Left lobe of liver (tissue), 2 donors: Measurements from ENCODE around the gene PAAF1. TPM values are rescaled to one million over a fixed set of nuclear protein-coding genes. Genes with fewer than 3 reads are reported as not detected.

Experiments
- ATAC-seq: fragments of 200-7000 bp; cut with Tn5 transposase; one replicate; pipeline ENCODE4 v1.9.1; 2020; ENCODE audit warnings: mild to moderate bottlenecking, moderate library complexity
- DNase-seq: peaks from one replicate; pipeline ENCODE4 v3.0.0-alpha.2; 2020; ENCODE audit warnings: low spot score
- total RNA-seq: library from RNA; stranded (reverse); gene quantifications from one replicate; pipeline ENCODE4 v1.2.1, GENCODE V29; 2021
- donor health status: DM: no; HTN: no; CAD: no; lungs with moderate emphysema.
- donor health status: DM: no; HTN: yes; CAD: no.

Gene PAAF1
- total RNA-seq, 1 donor from 2014 or later, result 9.9 TPM

DNA sequence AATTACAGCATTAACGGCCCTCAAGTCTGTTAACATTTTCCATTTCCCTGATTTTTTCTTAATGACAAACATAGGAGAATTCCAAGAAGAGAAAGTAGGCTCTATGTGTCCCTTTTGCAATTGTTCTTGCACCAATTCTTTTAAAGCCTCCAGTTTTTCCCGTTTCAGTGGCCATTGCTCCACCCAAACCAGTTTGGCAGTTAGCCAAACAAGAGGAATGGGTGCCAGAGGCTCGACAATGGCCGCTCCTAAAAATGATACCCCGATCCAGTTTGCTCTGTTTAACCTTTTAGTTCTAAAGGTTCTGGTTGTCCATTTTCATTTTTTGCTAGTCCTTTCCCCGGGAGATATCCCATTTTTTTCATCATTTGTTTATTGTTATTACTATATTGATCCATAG is 67.3 kb downstream of the PAAF1 start:
- ATAC-seq (no peak), DNase-seq (no peak)

DNA sequence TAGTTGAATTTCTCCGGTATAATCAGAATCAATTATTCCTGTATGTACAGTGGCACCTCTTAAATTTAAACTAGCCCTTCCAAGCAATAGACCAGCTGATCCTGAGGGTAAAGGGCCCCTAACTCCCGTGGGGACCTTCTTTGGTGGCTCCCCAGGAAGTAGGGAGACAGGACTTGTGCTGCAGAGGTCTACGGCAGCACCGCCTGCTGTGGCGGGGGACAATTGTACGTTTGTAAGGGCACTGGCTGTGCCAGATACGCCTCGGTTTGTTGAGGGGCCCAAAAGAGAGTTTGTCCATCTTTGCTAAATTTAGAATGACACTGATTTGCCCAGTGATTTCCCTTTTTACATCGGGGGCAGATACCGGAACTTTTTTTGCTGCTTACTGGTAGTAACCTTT is 68.1 kb downstream of the PAAF1 start:
- ATAC-seq (no peak), DNase-seq (no peak)

DNA sequence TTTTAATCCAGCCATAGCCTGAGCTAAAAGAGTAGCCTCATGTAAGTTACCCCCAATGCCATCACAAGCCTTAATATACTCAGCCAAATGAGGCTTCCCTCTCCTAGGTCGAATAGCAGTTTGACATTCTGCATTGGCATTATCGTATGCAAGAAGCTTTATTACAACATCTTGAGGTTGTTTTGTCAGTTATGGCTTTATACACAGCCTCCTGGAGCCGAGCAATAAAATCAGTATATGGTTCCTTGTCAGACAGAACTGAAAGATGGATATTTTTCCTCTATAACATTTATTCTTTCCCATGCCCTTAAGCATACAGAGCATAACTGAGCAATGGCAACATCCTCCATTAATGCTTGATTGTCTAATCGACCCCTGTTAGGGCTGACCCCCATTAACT is 68.6 kb downstream of the PAAF1 start:
- DNase-seq (no peak), ATAC-seq (no peak)

DNA sequence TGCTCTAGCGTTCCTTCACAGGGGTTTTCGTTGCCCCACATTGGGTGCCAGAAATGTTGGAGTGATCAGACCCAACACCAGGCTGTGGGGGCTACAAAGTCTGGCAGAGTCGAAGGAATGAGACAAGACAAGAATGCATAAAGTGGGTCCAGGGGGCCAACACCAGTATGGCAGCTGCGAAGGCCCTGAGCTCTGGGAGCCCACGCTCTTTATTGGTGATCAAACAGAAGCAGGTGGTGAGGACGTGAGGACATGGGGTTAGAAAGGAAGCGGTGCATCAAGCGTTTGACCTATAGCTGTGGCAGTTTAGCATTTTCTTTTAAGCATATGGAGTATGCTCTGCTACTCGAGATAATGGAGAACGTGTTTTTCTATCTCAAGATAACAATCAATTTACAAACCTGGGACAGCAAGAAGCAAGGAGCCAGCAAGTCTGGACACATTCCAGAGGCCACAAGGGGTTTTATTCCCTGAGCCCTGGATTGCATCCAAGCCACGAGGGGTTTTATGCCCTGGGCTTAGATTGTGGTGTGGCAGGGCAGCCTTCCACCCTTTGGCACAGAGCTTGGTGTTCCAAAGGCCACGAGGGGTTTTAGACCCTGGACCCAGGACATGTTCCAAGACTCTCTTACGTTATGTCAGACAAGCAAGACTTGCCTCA is 70.1 kb downstream of the PAAF1 start:
- no peak for ATAC-seq
- no peak for DNase-seq

DNA sequence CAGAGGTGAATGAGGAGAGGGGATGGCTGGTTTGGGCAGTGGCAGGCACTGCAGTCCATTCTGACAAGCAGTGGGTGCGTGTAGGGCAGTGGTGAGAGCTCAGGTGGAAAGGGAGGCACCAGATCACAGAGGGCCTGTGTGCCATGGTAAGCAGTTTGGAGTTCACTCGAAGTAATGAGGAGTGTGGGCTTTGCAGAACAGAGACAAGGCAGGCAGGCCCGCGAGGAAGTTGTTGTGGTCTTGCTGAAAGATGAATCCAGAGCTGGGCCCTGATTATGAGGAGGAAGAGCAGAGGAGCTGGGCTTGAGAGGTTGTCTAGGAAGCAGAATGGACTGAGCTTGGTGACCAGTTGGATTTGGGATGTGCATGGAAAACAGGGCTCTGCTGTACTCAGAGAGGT is 72.4 kb downstream of the PAAF1 start:
- ATAC-seq, result no peak
- no peak for DNase-seq

DNA sequence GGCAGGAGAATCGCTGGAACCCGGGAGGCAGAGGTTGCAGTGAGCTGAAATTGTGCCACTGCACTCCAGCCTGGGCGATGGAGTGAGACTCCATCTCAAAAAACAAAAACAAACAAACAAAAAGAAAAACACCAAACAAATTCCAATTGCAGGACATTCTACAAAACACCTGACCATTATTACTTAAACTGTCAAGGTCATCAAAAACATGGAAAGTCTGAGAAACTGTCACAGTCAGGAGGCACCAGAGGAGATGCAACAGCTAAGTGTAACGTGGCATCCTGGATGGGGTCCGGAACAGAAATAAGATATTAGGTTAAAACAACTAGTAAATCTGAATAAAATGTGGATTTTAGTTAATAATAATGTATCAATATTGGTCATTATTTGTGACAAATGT is 73.1 kb downstream of the PAAF1 start:
- no peak for ATAC-seq
- no peak for DNase-seq

DNA sequence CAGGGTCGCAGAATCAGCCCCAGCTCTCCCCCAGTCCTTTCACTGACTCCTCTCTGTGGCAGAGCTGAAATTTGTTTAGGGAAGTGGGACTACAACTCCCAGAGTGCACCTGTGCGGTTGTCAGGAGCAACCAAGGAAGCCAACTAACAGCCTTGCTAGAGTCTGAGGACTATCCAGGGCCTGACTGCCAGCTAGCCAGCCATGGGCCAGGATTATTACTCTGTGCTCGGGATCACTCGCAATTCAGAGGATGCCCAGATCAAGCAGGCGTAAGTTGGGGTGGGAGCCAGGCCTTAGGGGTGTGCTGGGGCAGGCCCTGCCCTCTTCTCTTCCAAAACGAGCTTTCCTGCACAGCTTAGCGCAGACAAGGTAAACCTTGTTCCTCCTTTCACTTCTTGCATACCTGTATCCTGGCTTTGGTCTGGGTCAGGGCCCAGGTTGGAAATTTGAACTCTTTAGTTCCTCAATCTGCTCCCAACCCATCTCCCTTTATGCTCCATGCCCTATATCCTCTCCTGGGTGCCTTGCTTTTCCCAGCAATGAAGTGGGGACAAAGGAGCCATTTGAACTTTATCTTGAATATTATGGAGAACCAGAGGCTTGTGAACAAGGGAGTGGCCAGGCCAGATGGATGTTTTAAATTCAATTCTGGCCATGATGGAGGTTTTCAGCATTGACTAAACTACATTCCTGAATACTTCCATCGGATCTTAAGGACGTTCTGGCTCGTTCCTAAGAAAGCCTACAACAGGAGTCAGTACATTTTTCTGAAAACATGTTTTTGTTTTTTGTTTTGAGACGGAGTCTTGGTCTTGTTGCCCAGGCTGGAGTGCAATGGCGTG is 74.3 kb downstream of the PAAF1 start, which contains the start of gene DNAJB13:
DNAJB13 (plus strand) TSS at position 158 of the 842 bp plus-strand sequence; CDS start at position 202, 44 bp downstream.
- DNase-seq (no peak), ATAC-seq (peak; percentile 51)

DNA sequence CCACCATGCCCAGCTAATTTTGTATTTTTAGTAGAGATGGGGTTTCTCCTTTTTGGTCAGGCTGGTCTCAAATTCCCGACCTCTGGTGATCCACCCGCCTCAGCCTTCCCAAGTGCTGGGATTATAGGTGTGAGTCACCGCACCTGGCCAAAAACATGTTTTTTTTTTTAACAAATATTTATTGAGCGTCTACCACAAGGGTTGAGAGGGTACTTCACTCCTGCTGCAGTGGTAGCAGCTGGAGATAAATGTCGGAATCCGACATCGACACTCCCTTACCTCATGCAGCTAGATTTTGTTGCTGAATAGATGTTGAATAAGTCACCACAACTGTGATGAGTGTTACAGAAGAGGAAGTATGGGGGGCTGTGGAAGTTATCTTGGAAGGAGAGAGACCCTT is 75.0 kb downstream of the PAAF1 start:
- ATAC-seq (no peak), DNase-seq (no peak)

DNA sequence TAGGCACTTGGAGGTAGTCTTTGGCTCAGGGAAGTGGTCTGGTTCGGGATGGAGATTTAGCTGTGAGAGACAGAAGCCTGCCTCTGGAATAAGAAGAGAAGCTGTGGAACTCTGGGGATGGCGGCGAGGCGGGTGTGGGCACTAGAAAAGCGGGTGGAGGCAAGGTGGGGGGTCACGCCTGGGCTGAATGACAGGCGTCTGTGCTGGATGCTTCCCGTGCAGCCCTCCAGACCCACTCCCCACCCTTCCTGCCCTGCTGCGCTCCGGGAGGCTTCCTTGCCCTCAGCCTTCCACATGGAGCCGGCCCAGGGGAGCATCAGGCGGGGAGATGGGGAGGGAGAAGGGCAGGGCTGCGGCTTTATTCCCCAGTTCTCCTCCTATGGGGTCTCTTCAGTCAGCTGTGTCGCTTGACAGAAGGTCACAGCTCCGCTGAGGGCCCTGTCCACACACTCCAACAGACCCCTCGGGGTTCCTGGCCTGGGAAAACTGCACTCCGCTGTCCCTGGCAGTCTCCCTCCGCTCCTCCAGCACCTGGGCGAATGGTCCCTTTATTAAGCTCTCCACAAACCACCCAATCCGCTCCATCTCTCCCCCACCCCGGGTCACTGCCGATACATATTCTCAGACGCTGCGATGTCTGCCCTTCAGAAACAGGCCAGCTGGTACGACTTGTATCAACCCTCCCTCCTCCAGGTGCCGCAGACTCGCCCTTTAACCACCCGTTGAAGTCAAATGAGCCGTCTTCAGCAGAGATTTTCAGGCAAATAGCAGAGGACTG is 80.3 kb downstream of the PAAF1 start:
- ATAC-seq (no peak), DNase-seq (no peak)

DNA sequence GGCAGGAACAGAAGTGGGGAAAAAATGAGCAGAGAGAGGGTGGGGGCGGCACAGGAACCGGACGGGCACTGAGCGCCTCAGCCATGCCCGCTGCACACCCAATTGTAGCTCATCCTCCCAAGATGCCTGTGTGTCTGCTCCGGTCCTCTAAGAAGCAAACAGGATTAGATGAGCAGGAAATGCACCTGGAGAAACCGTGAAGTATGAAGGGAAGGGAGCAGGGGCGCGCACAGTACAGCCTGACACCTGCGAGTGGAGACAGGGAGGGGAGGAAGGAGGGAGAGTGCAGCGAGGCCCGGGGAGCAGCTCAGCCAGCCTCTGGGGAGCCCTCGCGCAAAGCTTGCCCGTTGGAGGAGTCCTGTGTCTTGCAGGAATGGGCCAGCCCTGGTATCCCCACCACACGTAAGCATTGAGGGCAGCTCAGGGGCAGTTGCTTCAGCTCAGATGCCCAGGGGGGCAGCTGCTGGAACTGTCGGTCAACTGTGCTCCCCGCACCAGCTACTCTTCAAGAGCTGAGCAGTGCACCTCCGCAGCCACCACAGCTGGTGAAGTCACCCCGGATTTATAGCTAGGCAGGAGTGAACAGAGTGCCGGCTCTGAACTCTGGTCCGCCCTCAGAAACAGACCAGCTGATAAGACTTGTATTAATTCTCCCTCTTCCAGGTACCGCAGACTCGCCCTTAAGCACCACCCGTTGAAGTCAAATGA is 81.0 kb downstream of the PAAF1 start:
- no peak for DNase-seq
- ATAC-seq, result no peak

DNA sequence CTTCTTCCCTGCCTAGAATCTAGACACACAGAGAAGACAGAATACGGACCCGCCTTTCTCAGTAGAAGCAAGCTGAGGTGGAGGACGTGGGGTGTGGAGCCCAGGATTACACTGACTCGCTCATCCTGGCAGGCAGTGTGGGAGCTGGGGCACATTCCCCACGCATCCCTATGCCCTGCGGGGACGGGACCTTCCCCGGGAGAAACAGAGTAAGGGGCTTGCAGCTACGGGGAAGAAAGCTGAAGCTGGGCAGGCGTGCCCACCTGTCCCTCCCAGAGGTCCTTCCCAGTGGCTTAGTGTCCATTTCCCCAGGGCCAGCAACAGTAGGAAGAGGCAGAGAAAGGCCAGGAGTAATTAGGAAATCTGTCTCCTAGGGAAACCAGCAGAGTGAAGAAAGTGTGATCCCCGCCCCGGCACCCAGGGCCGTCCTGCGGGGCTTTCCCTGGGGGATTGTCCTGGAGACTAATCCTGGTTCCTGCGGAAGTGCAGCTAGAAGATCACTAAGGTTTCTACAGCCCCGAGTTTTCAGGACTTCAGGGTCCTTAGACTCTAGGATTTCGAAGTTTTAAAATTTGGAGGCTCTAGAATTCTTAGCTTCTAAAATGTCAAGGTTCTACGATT is 81.8 kb downstream of the PAAF1 start:
- no peak for ATAC-seq
- no peak for DNase-seq

DNA sequence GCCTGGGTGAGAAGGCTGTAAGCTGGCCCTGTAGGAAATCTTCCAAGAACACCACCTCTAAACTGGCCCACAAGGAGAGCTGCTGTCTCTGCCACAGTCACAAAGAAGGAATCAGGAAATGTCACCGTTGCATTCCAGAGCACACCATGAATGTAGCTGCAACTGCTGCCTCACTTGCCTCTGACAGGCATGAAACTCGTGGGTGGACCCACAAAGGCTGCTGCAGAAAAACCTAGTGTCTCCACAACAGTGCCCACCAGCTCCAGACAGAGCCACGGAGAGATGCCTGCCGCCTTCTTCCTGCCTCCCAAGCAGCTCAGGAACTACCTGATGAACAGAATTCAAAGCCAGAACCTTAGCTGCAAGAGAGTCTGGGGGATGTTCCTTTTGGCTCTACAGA is 84.5 kb downstream of the PAAF1 start:
- DNase-seq, result no peak

DNA sequence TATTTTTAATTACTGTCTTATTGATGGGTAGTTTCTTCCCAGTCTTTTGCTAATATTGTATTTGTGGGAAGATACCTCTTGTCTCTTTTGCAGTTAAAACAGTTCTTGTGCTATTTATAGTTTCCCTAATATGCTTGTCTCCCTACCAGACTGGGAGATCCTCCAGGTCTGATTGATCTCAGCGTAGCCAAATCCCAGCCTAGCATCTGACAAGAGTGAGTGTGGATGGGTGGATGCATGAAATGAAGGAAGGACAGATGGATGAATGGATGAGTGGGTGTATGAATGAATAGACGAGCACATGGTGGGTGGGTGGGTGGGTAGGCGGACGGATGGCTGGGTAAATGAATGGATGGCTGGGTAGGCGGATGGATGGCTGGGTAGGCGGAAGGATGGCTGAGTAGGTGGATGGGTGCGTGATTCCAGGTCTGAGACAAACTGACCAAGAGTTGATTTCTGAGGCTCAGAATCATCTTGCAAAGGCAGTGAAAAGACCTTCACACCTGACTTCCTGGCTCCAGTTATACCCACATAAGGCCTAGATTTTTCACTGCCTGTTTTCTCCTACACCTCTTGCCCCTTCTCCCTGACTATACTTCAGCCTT is 85.4 kb downstream of the PAAF1 start:
- no peak for DNase-seq
- no peak for ATAC-seq

More for the DNA sequence above, 84.5 kb downstream of the PAAF1 start:
- ATAC-seq, result no peak

DNA sequence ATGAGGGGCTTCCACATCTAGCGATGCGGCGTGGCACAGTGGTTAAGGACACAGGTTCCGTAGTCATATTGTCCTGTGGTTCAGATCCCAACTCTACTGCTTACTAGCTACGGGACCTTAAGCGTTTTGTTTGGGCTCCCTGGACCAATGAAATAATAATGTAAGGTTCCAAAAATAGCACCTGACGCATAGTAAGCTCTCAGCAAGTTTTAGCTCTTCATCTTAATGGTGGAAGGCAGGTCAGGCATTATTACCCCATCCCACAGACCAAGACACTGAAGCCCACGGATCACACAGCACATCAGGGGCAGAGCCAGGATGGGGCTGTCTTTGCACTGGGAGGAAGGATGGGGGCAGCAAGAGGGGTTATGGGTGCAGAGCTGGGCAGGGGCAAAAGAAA is 87.1 kb downstream of the PAAF1 start:
- no peak for ATAC-seq
- no peak for DNase-seq

DNA sequence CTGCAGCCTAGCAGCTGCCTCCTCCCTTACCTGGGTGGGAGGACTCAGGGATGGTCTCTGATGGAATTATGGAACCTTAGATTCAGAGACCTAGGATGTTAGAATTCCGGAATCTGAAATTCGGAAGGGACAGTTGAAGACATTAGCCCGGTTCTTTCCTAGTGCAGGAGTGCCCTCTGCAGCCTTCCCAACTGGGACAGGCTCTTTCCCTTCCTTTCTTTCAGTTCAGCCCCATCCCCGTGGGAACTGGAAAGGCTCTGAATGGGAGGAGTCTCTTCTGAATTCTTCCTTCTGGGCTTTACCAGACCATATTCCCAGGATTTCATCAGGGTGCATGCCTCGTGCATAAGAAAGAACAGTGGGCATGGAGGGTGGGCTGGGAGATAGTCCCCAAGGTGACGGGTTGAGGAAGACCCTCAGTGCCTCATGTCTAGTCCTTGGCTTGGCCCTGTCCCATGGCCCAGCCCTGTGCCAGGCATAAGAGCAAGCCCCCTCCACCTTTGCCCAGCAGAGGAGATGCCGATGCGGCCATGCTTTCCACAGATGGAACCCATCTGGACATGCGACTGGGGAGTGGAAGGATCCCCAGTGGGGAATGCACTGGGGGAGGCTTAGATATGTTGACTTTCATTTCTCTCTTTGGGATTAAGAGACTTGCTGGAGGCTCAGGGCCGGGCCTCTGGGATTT is 88.4 kb downstream of the PAAF1 start:
- ATAC-seq, result no peak

DNA sequence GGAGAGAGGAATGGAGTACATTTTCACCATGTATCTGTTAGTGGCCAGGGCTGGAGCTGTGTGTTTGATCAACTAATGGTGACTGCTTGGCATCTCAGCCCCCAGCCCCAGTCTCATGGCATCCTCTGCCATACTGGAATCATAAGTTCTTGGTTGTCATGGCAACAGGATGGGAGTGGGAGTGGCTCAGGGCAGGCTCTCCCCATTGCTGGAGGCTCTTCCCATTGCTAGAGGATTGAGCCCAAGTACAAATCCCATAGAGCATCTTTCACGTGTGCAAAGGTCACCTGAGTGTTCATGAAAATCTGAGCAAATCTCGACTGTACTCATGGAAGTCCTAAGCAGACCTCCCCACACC is 88.9 kb downstream of the PAAF1 start:
- ATAC-seq (no peak), DNase-seq (no peak)

More for the DNA sequence above, 88.4 kb downstream of the PAAF1 start:
- DNase-seq, result no peak

DNA sequence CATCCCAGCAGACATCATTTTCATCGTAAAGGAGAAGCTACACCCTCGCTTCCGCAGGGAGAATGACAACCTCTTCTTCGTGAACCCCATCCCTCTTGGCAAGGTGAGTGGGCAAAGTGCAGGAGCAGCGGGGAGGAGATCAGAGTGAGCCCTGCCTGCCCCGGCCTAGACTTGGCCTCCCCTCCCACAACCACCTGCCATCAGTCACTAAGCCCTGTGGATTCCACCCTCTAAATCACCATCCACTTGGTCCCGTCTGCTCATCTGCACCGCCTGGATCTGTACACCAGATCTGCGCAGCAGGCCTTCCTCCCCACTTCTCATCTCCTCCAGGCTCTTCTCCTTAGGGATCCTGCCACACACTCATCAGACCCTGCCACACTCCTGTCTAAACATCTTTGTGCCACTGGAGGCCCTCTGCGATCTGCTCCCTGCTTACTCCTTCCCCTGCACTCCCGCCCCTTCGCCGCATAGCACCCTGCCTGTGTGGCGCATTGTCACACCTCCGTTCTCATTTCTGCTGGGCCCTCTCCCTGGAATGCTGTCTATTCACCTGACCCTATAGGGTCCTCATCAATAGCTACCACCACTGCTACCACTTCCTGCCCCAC is 91.7 kb downstream of the PAAF1 start:
- no peak for DNase-seq

DNA sequence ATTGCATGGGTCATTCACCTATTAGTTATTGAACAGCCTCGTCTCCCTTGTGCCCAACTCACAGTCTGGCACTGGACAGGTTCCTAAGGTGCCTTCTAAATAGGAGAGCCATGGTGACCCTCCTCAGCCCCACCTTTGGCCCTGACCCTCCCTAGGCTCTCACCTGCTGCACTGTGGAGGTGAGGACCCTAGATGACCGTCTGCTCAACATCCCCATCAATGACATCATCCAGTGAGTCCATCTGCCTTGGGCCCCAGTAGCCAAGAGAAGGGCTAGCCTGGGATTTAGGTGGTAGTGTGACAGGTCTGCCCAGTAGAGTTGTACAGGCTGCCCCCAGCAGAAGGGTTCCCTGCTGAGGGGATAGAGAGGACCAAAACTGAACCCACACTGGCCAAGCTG is 92.3 kb downstream of the PAAF1 start:
- no peak for DNase-seq
- ATAC-seq, result no peak

More for the DNA sequence above, 91.7 kb downstream of the PAAF1 start:
- no peak for ATAC-seq
